Stimulated activated CD4-positive, alpha-beta T cell treated with anti-CD3 and anti-CD28 coated beads, Interleukin-1b, Interleukin-23, amount 100 ng/mL, for 24 hours (primary cell): ENCODE results near the gene AFAP1L2.

Source experiments
- DNase-seq, 4 experiments: peaks; one replicate each; pipeline ENCODE4 v3.0.0-alpha.2; 2020; ENCODE audit warnings: low read depth in 4 of 4, low spot score in 1 of 4

Gene AFAP1L2

DNA sequence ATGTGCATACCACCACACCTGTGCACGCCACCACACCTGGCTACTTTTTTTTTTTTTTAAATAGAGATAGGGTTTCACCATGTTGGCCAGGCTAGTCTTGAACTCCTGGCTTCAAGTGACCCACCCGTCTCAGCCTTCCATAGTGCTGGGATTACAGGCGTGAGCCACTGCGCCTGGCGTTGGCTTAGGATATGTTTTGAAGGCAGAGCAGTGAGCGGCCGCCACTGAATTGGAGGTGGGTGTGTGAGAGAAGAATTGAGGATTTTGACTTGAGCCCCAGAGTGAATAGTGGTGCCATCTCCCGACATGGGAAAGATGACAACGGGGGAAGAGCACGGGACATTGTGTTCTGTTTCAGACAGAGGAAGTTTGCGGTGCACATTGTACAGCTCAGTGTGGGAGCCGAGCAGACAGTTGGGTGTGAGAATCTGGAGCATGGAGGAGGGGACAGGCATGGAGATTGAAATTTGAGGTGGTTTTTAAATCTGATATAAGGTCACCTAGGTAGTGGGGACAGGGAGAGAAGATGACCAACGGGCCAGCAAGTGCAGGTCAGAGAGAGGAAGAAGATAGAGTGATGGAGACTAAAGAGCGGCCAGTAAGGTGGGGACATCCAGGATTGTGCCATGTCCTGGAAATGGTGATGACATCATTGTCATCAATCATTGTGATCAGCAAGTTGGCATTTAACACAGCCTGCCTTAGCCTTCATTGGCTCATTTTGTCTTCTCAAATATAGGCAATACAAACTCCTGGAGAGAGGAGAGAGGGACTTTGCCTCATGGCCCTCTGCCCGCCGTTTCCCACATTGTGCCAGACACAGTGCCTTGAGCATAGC is 129.5 kb downstream of the AFAP1L2 start:
- DNase-seq: no peak

DNA sequence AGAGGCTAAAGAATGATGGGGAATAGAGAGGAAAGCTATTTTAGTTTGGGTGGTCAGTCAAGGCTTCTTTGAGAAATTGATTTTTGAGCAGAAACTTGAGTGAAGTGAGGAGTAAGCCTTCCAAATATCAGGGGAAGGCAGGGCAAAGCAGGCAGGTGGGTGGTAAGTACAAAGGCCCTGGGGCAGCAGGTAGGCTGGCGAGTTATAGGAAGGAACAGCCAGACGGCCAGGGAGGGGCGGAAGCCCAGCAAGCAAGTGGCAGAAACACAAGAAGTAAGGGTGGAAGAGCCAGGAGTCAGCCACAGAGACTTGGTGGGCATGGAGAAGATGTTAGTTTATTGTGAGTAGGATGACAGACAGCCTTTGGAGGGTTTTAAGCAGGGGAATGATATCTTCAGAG is 130.4 kb downstream of the AFAP1L2 start:
- DNase-seq: no peak

DNA sequence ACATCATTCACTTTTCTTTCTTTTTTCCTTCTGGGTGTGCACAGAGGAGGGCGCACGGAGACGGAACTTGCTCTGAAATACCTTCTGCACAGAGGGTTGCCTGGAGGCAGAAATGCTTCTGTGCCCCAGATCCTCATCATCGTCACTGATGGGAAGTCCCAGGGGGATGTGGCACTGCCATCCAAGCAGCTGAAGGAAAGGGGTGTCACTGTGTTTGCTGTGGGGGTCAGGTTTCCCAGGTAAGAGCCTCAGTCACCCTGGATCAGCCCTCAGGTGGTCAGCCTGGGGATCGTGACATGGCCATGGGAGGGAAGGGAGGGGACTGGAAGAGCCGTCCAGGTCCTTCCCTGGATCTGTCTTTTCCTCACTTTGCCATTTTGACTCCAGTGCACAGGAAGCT is 131.6 kb downstream of the AFAP1L2 start:
- no peak for DNase-seq

DNA sequence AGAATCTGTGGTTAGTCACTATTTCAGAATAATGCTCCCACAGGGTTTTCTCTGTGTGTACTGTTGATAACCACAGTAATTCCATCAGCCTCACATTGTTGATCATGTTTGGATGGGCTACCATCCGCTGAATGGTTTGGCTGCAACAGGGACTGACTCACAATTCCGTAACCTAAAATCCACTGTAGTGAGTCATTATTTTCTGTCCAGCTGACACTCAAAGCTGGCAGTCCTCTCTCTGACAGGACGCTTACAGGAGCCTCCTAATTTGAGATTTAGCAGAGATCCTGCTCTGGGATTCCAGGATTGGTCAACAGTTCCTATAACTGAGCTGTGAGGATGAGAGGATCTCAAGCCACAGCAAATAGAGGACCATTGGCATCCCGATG is 132.5 kb downstream of the AFAP1L2 start:
- no peak for DNase-seq

DNA sequence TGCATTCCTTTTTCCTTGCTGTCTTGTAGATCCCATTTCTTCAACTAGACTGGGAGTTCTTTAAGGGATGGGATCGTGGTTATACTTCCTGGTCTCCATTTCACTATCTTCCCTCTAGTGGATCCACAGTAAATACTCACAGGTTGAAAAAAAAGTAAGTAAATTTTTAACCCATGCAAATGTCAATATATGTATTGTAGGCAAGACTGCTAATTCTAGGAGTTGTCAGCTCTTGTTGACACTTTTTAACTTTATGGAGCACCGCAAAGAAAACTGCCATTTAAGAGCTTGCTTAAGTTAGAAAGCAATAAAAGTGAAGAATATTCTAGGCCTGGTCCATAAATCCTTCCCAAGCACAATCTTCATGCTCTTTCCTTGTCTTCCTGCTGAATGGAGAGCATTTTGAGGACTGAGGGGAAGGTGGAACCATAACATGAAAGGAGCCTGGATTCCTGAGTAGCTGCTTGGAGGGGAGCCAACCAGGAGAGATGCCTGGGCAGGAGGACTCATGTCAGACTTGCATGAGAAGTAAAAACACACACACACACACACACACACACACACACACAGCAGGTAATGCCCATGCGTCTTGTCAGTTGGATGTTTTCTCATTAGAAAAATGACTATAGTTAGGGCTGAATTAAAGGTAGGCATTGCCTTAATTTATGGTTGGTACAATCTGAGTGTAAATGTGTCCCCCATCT is 133.1 kb downstream of the AFAP1L2 start:
- no peak for DNase-seq

DNA sequence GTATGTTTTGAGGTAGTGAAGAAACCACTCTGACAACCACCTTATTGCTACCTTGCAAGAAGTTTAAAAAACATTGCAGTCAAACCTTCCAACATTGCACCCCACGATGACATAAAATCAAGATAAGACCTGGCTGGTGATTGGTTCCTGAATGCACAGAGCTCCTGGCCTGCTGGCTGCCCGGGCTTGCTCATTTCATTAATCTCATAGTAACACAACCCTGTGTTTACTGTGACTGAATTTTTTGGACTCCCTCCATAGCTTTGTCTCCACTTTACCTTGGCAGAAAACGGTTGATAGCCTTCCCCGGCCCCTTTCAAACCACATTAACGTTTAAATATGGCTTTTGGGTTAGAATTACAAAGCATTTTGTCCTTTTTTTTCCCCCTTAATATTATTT is 137.8 kb downstream of the AFAP1L2 start:
- no peak for DNase-seq

DNA sequence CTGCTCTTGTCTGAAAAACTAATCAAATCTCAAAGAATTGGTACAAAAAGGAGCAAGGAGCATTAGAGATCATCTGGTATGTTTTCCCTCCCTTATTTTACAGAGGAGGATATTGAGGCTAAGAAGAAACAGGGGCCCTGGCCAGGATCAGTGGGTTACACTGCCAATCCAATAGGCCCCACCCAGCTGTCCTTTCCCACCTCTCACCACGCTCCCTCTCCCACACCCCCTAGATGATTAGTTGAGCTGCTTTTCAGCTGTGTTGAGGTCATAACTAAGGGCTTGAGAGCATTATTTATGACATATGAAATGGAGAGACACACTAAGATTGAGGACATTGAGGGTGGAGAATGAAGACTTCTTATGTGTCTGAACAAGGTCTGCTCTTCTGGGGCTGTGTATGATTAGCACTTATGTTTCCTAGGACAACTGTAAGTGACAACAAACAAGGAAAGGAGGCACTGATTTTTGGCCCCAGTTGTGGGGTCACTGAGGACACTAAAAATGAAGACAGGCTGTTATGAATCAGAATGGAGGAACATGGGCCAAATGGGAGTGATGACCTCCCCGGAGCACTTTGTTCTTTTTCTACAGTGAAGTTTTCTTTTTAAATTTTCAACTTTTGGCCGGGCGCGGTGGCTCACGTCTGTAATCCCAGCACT is 138.8 kb downstream of the AFAP1L2 start:
- no peak for DNase-seq

DNA sequence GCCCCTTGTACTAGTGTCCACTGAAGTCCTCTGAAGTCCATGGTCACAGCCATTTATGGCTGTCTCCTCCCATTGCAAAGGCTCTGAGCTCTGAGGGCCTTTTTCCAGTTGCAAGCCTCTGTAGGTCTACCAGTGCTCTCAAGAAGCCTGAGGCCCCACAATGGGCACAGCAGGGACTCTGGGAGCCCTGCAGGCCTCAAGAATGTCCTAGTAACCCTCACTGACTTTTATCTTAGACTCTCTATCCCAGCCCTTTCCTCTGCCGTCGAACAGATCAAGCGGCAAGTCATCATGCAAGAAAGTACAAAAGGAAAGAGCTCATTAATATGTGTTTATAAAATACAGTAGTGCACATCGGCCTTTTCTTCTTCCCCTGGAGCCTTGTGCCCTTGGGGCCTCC is 141.8 kb downstream of the AFAP1L2 start:
- no peak for DNase-seq

DNA sequence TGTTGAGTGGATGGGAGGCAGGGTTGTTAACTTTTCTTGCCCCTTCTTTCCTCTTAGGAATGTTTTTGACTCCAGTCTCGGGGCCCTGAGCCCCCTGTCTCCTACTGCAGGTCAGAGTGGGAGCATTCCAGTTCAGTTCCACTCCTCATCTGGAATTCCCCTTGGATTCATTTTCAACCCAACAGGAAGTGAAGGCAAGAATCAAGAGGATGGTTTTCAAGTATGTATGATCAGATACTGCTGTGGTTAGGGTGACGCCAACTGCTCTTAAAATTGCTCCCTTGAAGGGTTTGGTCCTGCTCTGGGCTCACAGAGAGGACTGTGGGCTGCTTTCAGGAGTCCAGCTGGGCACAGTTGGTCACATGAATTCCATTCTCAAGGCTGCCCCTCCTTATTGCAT is 143.2 kb downstream of the AFAP1L2 start:
- no peak for DNase-seq

DNA sequence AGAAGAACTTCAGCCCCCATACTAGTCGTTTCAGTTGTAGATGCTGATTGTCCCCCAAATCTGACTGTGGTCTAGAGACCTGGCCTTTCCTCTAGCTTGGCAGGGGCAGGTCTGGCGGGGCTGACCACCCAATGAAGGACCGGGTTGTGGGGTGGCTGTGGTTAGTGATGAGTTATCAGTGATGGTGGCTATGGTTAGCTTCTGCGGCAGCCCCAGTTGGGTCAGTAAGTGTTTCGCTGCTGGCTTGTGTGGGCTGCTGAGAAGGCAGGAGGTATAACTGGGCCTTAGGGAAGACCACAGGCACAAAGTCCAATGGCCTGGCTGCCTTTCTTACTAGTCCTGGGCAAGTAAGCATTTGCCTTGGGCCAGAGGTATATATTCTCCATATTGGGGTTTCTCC is 143.9 kb downstream of the AFAP1L2 start:
- DNase-seq: no peak

DNA sequence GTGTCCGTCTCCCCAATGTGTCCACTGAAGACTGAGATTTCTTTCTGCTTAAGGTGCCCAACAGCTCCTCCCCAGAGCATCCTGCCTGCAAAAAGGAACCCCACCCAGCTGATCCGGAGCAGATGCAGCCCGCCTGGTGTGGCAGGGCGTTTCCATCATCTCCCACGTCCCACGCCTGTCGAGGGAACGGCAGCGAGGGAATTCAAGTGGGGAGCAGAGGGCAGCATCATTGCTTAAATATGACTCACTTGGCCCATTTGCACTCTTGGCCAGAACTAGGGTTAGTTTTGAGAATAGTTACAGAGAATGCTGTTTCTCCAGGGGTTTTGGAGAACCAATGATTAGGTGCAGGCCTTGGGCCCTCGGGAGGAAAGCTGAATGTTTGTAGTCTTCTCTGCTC is 144.5 kb downstream of the AFAP1L2 start:
- DNase-seq: no peak

DNA sequence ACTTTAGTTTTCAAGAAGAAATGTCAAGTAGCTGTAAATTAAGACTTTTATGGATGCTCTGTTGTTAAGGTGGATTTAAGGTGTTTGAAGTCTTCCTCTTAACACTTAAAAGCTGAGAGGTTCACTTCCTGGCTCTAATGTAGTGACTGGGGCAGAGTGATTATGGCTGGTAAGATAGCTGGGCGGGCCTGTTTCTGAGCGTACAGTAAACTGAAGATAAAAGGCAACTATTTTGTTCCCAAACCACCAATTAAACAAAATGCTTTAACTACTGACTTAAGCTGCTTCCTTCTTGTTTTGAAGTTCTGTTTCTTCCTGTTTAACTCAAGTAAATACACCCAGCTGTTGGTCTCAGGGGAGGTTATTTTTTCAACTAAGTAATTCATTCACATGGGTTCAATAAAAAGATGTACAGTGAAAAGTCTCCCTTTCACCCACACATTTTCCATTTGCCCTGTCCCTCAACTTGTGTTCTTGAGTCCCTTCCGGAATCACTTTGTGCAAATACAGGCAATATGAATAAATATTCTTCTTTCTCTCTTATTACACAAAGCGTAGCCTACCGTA is 145.9 kb downstream of the AFAP1L2 start:
- DNase-seq: no peak

DNA sequence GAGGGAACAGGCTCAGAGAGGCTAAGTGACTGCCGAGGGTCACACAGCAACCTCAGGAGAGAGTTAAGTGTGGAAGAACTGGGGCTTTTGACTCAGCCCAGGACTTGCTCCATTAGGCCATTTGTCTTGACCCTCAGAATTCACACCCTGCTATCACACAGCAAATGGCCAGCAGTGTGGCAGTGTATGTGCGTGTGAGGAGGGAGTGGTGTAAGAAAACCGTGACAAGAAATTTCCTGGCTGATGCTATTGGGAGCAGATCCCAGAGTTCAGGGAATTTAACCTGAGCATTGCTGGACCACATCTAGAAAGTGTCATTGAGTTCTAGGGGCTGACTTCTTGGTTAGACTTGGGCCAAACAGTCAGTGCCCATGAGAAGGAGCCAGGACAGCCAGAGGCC is 146.8 kb downstream of the AFAP1L2 start:
- no peak for DNase-seq

DNA sequence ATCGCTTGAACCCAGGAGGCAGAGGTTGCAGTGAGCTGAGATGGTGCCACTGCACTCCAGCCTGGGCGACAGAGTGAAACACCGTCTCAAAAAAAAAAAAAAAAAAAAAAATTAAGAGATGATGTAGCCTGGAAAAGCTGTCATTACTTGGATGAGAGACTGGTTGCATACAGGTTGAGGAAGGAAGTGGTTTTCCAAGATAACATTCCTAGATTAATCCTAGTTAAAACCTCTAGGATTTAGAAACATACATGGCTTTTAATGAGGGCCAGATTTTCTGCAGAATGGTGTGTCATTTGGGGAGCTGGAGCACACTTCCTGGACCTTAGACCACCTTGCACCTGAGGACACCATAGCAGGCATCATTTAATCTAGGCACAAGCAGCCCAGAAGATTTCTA is 147.5 kb downstream of the AFAP1L2 start:
- no peak for DNase-seq

DNA sequence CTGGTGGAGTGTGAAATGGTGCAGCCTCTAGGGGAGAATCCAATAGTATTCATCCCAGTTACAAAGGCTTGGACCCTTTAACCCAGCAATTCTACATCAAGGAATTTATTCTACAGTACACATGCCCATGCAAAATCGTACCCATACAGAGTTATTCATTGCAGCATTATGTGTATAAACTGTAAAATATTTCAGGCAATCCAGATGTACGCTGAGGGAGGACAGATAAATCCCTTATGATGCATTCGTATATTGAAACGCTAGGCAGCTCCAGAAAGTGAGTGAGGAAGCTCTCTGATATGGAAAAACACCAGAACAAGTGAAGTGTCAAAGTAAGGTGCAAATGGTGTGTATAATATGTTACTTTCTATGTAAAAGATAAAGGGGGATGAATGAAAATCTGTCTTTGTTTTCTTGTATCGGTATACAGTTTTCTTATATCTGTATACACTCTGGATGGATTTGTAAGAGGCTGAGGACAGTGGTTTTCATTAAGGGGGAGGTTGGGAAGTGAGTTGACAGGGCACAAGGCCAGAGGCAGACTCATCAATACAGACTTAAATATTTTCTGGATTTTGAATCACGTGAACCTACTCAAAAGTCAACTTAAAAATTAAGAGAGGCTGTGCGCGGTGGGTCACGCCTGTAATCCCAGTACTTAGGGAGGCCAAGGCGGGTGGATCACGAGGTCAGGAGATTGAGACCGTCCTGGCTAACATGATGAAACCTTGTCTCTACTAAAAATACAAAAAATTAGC is 148.1 kb downstream of the AFAP1L2 start:
- no peak for DNase-seq

DNA sequence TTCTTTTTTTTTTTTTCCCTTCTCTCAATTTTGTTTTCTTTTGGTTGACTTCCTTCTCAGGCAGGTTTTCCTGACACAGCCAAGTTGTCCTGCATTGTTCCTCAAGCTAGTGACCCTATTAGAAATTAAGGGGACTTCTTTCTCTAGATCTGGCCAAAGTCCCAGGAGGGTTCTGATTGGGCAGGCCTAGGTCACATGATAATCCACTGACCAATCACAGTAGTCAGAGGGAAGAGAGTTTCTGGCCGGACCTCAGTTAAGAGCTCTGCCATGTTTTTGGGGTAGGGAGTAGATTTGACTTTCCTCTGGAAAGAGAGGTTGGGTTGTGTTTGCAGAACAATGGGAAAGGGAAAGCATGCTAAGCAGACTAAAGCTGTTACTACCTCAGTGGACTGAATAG is 149.1 kb downstream of the AFAP1L2 start:
- DNase-seq: no peak

DNA sequence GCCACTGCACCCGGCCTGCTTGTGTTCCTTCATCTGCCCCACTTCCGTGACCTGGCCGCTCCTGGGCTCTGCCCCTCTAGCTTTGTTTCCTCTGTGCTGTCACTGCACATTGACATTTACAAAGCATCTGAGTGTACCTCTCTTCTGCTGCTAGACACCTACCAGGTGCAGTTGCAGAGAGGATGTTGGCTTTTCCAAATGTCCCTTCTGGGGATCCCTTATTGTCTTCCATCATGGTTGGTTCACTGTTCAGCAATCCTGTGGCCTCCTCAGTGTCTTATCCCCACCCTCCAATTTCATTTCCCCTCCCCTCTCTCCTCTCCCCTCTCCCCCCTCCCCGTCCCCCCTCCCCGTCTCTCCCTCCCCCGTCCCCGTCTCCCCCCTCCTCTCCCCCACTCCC is 151.4 kb downstream of the AFAP1L2 start:
- DNase-seq: no peak

DNA sequence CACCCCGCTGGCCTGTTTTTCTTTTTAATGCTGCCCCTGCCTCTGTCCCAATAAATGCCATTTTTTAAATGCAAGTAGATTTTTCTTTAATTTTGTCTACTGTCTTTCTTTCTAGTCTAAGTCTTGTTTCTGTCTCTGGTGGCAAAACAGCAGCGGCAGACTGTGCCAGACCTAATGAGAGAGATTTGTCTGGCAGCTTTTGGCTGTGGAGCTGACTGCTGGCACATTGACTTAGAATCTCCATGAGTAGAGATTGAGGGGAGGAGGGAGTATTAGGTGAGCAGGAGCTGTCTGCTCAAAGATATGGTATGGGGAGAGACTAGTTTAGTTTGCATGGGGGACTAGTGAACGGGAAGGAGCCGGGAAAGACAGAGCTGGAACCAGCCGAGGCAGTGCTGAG is 152.2 kb downstream of the AFAP1L2 start:
- no peak for DNase-seq

DNA sequence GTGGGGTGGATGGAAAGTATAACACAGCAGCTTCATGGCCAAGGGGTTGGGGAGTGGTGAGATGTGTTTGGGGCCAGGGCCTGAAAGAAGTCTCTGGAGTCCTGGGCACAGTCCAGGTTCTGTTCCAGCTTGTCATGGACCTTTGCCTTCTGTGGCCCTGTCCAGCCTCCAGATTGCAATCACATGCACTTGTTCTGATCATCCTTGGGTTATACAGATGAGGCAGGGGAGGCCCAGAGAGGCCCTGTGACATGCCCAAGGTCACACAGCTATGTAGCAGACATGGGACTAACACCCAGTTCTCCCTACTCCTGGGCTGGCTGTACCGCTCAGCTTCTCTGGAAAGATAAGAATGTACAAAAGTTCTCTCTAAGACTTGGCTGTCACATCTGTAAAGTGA is 153.6 kb downstream of the AFAP1L2 start:
- DNase-seq: no peak

DNA sequence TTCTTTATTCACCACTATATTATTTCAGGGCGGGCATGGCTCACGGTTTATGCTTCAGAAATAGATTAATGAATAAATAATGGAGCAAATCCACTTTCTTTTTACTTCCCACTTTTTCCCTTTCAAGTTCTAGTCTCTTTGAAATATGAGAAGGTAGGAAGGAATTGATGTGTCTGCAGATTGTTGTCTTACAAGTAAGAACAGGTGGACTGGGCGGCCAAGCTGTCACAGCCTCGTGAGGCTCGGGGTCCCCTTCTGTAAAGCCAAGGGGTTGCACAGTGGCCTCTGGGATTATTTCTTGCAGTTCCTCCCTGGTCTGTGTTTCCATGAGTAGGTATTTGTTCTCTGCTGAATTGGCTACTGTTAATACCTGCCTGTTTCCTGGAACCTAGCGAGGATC is 154.1 kb downstream of the AFAP1L2 start:
- DNase-seq: no peak

DNA sequence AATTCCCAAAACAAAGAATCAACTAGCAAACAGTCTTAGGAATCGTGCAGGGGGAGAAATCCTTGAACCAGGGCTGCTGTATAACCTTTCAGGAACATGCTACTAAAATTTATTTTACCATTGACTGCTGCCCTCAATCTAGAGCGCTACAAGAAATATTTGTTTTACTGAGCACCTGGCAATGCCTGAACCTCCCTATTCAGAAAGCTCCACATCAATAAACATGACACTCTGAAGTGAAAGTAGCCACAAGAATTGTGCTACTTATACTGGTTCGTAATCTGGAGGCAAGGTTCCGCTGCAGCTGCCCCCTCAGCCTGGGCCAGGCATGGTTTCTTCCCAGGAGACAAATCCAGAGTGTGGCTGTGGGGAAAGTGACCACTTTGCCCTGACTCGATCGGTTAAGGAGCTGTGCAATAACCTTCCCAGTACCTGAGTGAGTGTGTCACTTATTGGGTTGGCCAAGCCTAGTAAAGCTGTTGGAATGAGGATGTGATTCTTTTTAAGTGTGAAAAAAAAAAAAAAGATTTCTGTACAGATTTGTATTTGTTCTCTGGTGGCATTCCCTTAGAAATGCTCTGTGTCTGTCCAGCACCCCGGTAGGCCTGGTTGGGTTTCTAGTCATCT is 157.5 kb downstream of the AFAP1L2 start:
- no peak for DNase-seq
